Measurements from ENCODE around the gene CCSAP.
"Not testable (repeated sequence)": the region's sequence is repeated elsewhere in the genome, so short reads cannot be mapped to it uniquely, and the experiment has no call there.

DNA sequence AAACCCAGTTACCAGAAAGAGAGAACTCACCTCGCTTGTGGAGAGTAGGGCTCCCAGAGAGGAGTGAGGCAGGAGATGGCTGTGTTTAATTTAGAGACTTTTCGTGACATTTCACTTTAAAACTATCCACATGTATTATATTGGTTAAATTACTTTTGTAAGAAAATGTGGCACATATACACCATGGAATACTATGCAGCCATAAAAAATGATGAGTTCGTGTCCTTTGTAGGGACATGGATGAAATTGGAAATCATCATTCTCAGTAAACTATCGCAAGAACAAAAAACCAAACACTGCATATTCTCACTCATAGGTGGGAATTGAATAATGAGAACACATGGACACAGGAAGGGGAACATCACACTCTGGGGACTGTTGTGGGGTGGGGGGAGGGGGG is 51.2 kb downstream of the CCSAP start:
- TF ChIP-seq, protein P1, sequence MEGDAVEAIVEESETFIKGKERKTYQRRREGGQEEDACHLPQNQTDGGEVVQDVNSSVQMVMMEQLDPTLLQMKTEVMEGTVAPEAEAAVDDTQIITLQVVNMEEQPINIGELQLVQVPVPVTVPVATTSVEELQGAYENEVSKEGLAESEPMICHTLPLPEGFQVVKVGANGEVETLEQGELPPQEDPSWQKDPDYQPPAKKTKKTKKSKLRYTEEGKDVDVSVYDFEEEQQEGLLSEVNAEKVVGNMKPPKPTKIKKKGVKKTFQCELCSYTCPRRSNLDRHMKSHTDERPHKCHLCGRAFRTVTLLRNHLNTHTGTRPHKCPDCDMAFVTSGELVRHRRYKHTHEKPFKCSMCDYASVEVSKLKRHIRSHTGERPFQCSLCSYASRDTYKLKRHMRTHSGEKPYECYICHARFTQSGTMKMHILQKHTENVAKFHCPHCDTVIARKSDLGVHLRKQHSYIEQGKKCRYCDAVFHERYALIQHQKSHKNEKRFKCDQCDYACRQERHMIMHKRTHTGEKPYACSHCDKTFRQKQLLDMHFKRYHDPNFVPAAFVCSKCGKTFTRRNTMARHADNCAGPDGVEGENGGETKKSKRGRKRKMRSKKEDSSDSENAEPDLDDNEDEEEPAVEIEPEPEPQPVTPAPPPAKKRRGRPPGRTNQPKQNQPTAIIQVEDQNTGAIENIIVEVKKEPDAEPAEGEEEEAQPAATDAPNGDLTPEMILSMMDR (IDR thresholded peaks at IDR 0.05): not testable (repeated sequence)
- not testable (repeated sequence) for TF ChIP-seq POLR2A, POLR2AphosphoS5, EP300 (IDR thresholded peaks at IDR 0.05)
